AG04450 (cell line): ENCODE results near the gene ANKRD23. TPM values are rescaled to one million over a fixed set of nuclear protein-coding genes. Genes with fewer than 3 reads are reported as not detected.

Experiments used
- CTCF ChIA-PET: fragments of 300-600, 350-600 bp; formaldehyde crosslinking; extraction: SDS; loops from one replicate; lab custom pipeline; 2022; ENCODE audit warnings: antibody characterized with exemption, inconsistent platforms; lab: Charles Lee
- POLR2A ChIA-PET: fragments of 350-600 bp; formaldehyde crosslinking; extraction: SDS; loops from one replicate; lab custom pipeline; 2021; ENCODE audit warnings: antibody characterized with exemption, inconsistent platforms; lab: Yijun Ruan, JAX
- DNase-seq: peaks from one replicate; pipeline ENCODE4 v3.0.0-alpha.2; 2011; ENCODE audit warnings: low read depth, low spot score
- H3K27ac ChIP-seq: one replicate; pipeline ENCODE4 v1.5.1; 2012; ENCODE audit warnings: low read depth, low read length, control low read depth
- H3K27me3 ChIP-seq: one replicate; pipeline ENCODE4 v1.6.0; 2012; ENCODE audit warnings: low read length; ENCODE audit not compliant: control insufficient read depth, insufficient read depth
- H3K4me3 ChIP-seq: 2 replicates; pipeline ENCODE4 v1.5.1; 2011; ENCODE audit warnings: mild to moderate bottlenecking, low read depth, low read length, control low read depth
- H3K9me3 ChIP-seq: 2 replicates; pipeline ENCODE4 v1.5.1; 2012; ENCODE audit warnings: low read length; ENCODE audit not compliant: control insufficient read depth, insufficient read depth
- polyA plus RNA-seq: library from polyadenylated mRNA; depleted of rRNA; stranded (reverse); fragments of >200 nt; gene quantifications from 2 replicates; pipeline ENCODE4 v1.2.3, GENCODE V29; 2011
- TF ChIP-seq, protein P1 (sequence below): IDR thresholded peaks from 2 replicates; pipeline ENCODE4 v1.5.1; 2011; ENCODE audit warnings: low read depth, low read length, control low read depth, inconsistent platforms

ANKRD23 gene
- polyA plus RNA-seq, 1 experiment = 0.81 TPM

DNA sequence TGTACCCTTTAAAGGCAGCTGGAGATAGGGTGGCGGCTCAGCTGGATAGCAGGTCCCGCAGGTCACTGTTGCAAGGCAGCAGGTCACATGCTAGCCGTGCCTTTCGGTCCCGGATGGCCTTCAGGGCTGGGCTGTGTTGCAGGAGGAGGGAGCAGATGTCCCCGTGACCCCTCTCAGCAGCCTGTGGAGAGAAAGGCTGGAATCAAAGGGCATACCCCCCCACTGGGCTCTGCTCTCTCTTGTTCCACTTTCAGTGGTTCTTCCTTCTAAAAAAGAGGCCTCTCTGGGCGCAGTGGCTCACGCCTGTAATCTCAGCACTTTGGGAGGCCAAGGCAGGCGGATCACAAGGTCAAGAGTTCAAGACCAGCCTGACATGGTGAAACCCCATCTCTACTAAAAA lies 4.4 kb upstream of the ANKRD23 start:
- no peak for DNase-seq
- Histone ChIP-seq H3K27me3 (no peaks in the 10 kb centered on the region), H3K9me3 (no peaks in the 10 kb centered on the region), H3K27ac (no peak overlapping the region), H3K4me3 (no peak overlapping the region)
- TF ChIP-seq, protein P1, sequence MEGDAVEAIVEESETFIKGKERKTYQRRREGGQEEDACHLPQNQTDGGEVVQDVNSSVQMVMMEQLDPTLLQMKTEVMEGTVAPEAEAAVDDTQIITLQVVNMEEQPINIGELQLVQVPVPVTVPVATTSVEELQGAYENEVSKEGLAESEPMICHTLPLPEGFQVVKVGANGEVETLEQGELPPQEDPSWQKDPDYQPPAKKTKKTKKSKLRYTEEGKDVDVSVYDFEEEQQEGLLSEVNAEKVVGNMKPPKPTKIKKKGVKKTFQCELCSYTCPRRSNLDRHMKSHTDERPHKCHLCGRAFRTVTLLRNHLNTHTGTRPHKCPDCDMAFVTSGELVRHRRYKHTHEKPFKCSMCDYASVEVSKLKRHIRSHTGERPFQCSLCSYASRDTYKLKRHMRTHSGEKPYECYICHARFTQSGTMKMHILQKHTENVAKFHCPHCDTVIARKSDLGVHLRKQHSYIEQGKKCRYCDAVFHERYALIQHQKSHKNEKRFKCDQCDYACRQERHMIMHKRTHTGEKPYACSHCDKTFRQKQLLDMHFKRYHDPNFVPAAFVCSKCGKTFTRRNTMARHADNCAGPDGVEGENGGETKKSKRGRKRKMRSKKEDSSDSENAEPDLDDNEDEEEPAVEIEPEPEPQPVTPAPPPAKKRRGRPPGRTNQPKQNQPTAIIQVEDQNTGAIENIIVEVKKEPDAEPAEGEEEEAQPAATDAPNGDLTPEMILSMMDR = no peak
- ChIA-PET CTCF (interaction anchor here (1.1 to 1.7 kb wide), 2 partner anchors 10 to 113 kb away, joined by 3 to 8 read pairs; partner anchors contain the start of gene ANKRD39), POLR2A (no interaction called here)

DNA sequence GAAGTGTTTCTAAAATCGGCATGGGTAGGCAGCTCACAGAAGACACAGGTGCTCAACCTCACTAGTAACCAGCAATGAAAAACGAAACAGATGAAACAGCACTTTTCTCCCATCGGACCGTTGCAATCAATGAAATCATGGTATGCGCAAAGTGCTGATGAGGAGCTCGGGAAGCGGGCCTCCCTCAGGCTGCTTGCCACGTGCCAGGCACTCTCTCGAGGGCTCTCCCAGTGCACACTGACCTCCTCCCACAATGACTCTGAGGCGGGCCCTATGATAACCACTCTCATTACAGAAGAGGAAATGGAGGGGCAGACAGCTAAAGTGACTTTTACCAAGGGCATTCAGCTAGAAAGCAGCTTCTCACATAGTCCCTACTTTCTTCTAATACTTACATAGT lies 3.8 kb upstream of the ANKRD23 start:
- TF ChIP-seq, protein P1 = no peak
- ChIA-PET CTCF (interaction anchor here (1.7 kb wide), 1 partner anchor 10 kb away, joined by 8 read pairs; the partner anchor contains the start of gene ANKRD39), POLR2A (no interaction called here)

DNA sequence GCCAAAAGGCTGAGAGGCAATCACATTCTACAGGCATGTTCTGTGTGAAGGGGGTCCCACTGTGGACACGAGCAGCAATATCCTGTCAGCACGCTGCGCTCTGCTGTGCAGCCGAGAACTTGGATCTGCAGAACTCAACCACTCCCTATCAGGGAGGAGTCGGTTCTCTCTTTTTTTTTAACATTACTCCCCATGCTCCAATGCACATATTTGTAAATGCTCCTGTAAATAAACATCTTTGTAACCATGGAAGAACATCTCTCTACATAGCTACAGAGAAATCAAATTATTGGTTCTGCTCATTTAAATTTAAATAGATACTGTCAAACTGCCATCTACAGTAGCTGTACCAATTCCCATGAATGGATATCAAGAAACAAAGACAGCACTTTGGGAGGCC lies 3.0 kb upstream of the ANKRD23 start:
- ChIA-PET POLR2A (no interaction called here), CTCF (interaction anchor here (0.6 to 1.7 kb wide), 2 partner anchors 11 to 113 kb away, joined by 3 to 8 read pairs; partner anchors contain the start of gene ANKRD39)
- no peak for DNase-seq
- no peaks in the 10 kb centered on the region for H3K27me3 ChIP-seq
- TF ChIP-seq, protein P1 = no peak
- H3K4me3 ChIP-seq = no peak overlapping the region
- no peak overlapping the region for H3K27ac ChIP-seq
- H3K9me3 ChIP-seq = no peaks in the 10 kb centered on the region

More for the DNA sequence above, 3.8 kb upstream of the ANKRD23 start:
- Histone ChIP-seq H3K4me3 (no peak overlapping the region), H3K27me3 (no peaks in the 10 kb centered on the region), H3K27ac (no peak overlapping the region), H3K9me3 (no peaks in the 10 kb centered on the region)
- DNase-seq = no peak

DNA sequence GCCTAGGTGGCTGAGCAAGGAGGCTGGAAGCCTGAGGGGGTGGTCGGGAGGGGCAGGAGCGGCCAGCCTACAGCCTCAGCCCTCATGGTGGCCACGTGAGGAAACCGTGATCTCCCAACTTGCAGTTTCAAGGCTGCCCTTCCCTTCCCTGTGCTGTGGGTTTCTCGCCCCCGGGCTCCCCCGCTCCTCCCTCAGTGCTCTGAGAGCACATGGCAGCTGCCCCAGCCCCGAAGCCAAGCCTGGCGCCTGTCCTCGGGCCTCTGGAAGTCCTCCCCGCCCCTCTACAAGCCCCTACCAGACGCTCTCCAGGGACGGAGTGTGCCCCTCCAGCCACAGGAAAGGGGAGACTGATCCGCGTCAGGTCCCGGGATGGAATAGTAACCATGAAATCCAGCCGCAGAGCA lies 586 bp upstream of the ANKRD23 start:
- ChIA-PET POLR2A (interaction anchor here (0.7 kb wide), 1 partner anchor 12 kb away, joined by 7 read pairs; no protein-coding TSS in a partner anchor), CTCF (interaction anchor here (0.6 to 0.8 kb wide), 2 partner anchors 117 to 335 kb away, joined by 3 to 10 read pairs; no protein-coding TSS in a partner anchor)
- Histone ChIP-seq H3K9me3 (no peaks in the 10 kb centered on the region), H3K27me3 (no peaks in the 10 kb centered on the region), H3K27ac (no peak overlapping the region), H3K4me3 (no peak overlapping the region)
- TF ChIP-seq, protein P1 = no peak
- DNase-seq = no peak

DNA sequence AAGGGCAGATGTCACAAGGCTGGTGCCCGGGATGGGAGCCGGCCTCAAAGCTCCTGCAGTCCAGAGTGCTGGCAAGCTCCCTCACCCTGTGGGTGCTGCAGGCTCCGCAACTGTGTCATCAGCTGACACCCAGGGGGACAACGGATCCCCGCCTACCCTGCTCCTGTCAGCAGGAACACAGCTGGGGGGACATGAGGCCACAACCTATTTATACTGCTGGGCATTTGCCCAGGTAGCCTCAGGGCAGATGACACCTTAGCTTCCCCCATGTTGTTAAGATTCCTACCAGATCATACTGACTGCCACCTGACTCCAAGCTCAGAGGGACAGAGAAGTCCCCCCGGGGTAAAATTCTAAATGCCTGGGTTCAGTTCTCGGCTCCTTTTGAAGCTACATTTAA lies 1.2 kb downstream of the ANKRD23 start:
- ChIA-PET CTCF (interaction anchor here (0.7 kb wide), 1 partner anchor 26 kb away, joined by 5 read pairs; no protein-coding TSS in a partner anchor), POLR2A (no interaction called here)
- TF ChIP-seq, protein P1 = no peak
- Histone ChIP-seq H3K27me3 (no peaks in the 10 kb centered on the region), H3K4me3 (no peak overlapping the region), H3K9me3 (no peaks in the 10 kb centered on the region), H3K27ac (no peak overlapping the region)
- no peak for DNase-seq
